Measurements from ENCODE around the gene PRAMEF7.
"Not testable (repeated sequence)": the region's sequence is repeated elsewhere in the genome, so short reads cannot be mapped to it uniquely, and the experiment has no call there.

DNA sequence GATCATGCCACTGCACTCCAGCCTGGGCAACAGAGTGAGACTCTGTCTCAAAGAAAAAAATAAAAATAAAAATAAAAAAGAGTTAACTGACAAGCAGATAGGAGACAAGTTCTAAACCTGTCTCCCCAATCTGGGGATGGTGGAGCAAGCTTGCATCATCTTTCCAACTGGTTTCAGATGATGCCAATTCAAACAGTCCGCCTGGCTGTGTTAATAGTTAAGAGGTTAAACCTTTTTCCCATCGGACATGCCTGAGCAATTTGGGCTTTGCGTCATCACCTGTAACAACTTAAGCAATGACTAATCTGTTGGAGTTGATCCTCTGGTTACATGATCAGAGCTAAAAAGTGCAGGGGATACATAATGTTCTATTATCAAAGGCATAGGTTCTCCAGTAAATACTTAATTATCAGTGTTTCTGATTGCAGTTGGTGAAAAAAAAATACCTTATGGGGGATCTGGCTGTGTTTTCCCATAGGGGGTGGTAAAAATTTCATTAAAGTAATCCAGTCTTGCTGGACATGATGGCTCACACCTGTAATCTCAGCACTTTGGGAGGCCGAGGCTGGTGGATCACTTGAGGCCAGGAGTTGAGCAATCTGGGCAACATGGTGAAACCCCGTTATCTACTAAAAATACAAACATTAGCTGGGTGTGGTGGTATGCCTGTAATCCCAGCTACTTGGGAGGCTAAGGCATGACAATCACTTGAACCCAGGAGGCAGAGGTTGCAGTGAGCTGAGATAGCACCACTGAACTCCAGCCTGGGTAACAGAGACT lies 12.4 kb upstream of the PRAMEF7 start:
- not testable (repeated sequence) for TF ChIP-seq POLR2A (IDR thresholded peaks at IDR 0.05; ENCODE audit: low read length); GATA1 (IDR thresholded peaks at IDR 0.05; ENCODE audit: low read depth, low read length)

All from erythroblast (primary cell).